Measurements from ENCODE around the gene TBXA2R. TPM values are rescaled to one million over a fixed set of nuclear protein-coding genes. Genes with fewer than 3 reads are reported as not detected.

The TBXA2R gene
- total and polyA plus RNA-seq, 4 donors, result 1.7 to 6.0 (median 5.4) TPM

- no peak for TF ChIP-seq JUND (IDR thresholded peaks at IDR 0.05)
- TF ChIP-seq RXRA (IDR thresholded peaks at IDR 0.05), result no peak
- TF ChIP-seq REST (IDR thresholded peaks at IDR 0.05), result no peak
- TF ChIP-seq ATF3 (IDR thresholded peaks at IDR 0.05), result no peak
- TF ChIP-seq CTCF (IDR thresholded peaks at IDR 0.05; ENCODE audit: low read depth, low read length, missing input control), result no peak
- TF ChIP-seq YY1 (IDR thresholded peaks at IDR 0.05), result no peak
- TF ChIP-seq SP1 (IDR thresholded peaks at IDR 0.05), result no peak
- no peak for TF ChIP-seq FOXA1 (IDR thresholded peaks at IDR 0.05)
- TF ChIP-seq FOXA2 (IDR thresholded peaks at IDR 0.05), result no peak
- TF ChIP-seq HNF4A (conservative IDR thresholded peaks at IDR 0.05), result no peak
- no peak for TF ChIP-seq NR2F2 (IDR thresholded peaks at IDR 0.05)
- no peak for TF ChIP-seq ZBTB33 (IDR thresholded peaks at IDR 0.05)
- H3K27ac ChIP-seq (ENCODE audit: low read depth in 1 of 2, low read length in 2 of 2), result no peak overlapping the region
- no peaks in the 10 kb centered on the region for H3K9me3 ChIP-seq (ENCODE audit: control insufficient read depth in 4 of 4, low read length in 3 of 4)
- peaks cover 0 to 5% (median 2%) of the 10 kb centered on the region in 4 donors for H3K4me1 ChIP-seq (ENCODE audit: control insufficient read depth in 4 of 4, insufficient read depth in 4 of 4, low read length in 3 of 4)
- H3K9ac ChIP-seq (ENCODE audit: low read depth in 1 of 2, low read length in 2 of 2), result no peak overlapping the region
- DNase-seq (ENCODE audit: low spot score), result no peak
- peaks cover 0 to 2% (median 0%) of the 10 kb centered on the region in 4 donors for H3K36me3 ChIP-seq (ENCODE audit: control insufficient read depth in 4 of 4, insufficient read depth in 3 of 4, low read depth in 1 of 4, low read length in 3 of 4)
- 87% methylated on average over 17 of the region's 17 CpGs for WGBS
- H3K4me3 ChIP-seq (ENCODE audit: low read depth in 1 of 3, low read length in 3 of 3), result no peak overlapping the region
- H3K27me3 ChIP-seq (ENCODE audit: control insufficient read depth in 4 of 4, insufficient read depth in 4 of 4, low read length in 3 of 4), result no peaks in the 10 kb centered on the region
Measured at GRCh38 chr19:3578390-3578789, 28.3 kb downstream of the TBXA2R start.

- DNase-seq (ENCODE audit: low spot score), result no peak
- H3K27ac ChIP-seq (ENCODE audit: low read depth in 1 of 2, low read length in 2 of 2), result no peak overlapping the region
- 77% methylated on average over 60 of the region's 60 CpGs for WGBS
Measured at GRCh38 chr19:3577723-3578344, 28.8 kb downstream of the TBXA2R start.

More at GRCh38 chr19:3577723-3578344, 28.8 kb downstream of the TBXA2R start:
- Histone ChIP-seq H3K27me3 (ENCODE audit: control insufficient read depth in 4 of 4, insufficient read depth in 4 of 4, low read length in 3 of 4) (no peaks in the 10 kb centered on the region), H3K4me1 (ENCODE audit: control insufficient read depth in 4 of 4, insufficient read depth in 4 of 4, low read length in 3 of 4) (peaks cover 0 to 8% (median 4%) of the 10 kb centered on the region in 4 donors), H3K9ac (ENCODE audit: low read depth in 1 of 2, low read length in 2 of 2) (no peak overlapping the region), H3K4me3 (ENCODE audit: low read depth in 1 of 3, low read length in 3 of 3) (no peak overlapping the region), H3K9me3 (ENCODE audit: control insufficient read depth in 4 of 4, low read length in 3 of 4) (no peaks in the 10 kb centered on the region), H3K36me3 (ENCODE audit: control insufficient read depth in 4 of 4, insufficient read depth in 3 of 4, low read depth in 1 of 4, low read length in 3 of 4) (peaks cover 0 to 2% (median 0%) of the 10 kb centered on the region in 4 donors)
- TF ChIP-seq GABPA (IDR thresholded peaks at IDR 0.05 in 1 of 2, conservative IDR thresholded peaks at IDR 0.05 in 1 of 2), result no peak
- no peak for TF ChIP-seq YY1 (IDR thresholded peaks at IDR 0.05)
- no peak for TF ChIP-seq MAX (IDR thresholded peaks at IDR 0.05)
- no peak for TF ChIP-seq HNF4A (conservative IDR thresholded peaks at IDR 0.05)
- no peak for TF ChIP-seq RXRA (IDR thresholded peaks at IDR 0.05)
- no peak for TF ChIP-seq EGR1 (IDR thresholded peaks at IDR 0.05; ENCODE audit: low read depth in 2 of 2)
- TF ChIP-seq RAD21 (IDR thresholded peaks at IDR 0.05), result no peak
- no peak for TF ChIP-seq CTCF (IDR thresholded peaks at IDR 0.05; ENCODE audit: low read depth, low read length, missing input control)
- no peak for TF ChIP-seq ZBTB33 (IDR thresholded peaks at IDR 0.05)
- TF ChIP-seq JUND (IDR thresholded peaks at IDR 0.05), result no peak

Measured in liver (tissue), 9 donors.